HL-60 (cell line): ENCODE results near the gene PTPRN2.

Source experiments
- GABPA ChIP-seq: IDR thresholded peaks from 2 replicates; pipeline ENCODE4 v1.6.1; 2012; ENCODE audit warnings: low read depth
- POLR2AphosphoS5 ChIP-seq: IDR thresholded peaks from 2 replicates; pipeline ENCODE4 v1.6.1; 2012; ENCODE audit warnings: low read depth
- REST ChIP-seq: IDR thresholded peaks from 2 replicates; pipeline ENCODE4 v1.6.1; 2012; ENCODE audit warnings: low read depth; ENCODE audit not compliant: insufficient replicate concordance
- SPI1 ChIP-seq: IDR thresholded peaks from 2 replicates; pipeline ENCODE4 v1.6.1; 2012; ENCODE audit warnings: low read depth, mild to moderate bottlenecking, borderline replicate concordance
- TF ChIP-seq, protein P1 (sequence below): IDR thresholded peaks from one replicate; pipeline ENCODE4 v1.5.1; 2011; ENCODE audit warnings: low read length, control low read depth, inconsistent platforms; ENCODE audit not compliant: insufficient read depth

DNA sequence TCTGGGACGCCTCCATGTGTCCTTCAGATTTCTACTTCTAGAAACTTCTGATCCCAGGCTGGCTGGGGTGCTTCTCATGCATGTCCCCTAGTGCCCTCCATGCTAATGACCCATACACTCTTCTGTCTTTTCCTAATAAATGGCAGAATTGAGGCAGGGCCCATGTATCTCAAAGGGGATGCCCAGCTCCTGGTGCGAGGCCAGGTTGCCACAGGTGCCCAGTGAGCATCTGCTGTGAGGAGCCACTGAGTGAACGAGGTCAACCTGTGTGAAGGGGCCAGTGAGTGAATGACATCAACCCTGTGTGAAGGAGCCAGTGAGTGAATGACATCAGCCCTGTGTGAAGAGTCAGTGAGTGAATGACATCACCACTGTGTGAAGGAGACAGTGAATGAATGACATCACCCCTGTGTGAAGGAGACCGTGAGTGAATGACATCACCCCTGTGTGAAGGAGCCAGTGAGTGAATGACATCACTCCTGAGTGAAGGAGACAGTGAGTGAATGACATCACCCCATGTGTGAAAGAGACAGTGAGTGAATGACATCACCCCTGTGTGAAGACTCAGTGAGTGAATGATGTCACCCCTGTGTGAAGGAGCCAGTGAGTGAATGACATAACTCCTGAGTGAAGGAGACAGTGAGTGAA lies 478.9 kb downstream of the PTPRN2 start:
- TF ChIP-seq, protein P1, sequence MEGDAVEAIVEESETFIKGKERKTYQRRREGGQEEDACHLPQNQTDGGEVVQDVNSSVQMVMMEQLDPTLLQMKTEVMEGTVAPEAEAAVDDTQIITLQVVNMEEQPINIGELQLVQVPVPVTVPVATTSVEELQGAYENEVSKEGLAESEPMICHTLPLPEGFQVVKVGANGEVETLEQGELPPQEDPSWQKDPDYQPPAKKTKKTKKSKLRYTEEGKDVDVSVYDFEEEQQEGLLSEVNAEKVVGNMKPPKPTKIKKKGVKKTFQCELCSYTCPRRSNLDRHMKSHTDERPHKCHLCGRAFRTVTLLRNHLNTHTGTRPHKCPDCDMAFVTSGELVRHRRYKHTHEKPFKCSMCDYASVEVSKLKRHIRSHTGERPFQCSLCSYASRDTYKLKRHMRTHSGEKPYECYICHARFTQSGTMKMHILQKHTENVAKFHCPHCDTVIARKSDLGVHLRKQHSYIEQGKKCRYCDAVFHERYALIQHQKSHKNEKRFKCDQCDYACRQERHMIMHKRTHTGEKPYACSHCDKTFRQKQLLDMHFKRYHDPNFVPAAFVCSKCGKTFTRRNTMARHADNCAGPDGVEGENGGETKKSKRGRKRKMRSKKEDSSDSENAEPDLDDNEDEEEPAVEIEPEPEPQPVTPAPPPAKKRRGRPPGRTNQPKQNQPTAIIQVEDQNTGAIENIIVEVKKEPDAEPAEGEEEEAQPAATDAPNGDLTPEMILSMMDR = no peak
- TF ChIP-seq GABPA = no peak
- no peak for TF ChIP-seq REST
- TF ChIP-seq POLR2AphosphoS5 = no peak
- TF ChIP-seq SPI1 = no peak
